LNCaP clone FGC (cell line): ENCODE results near the gene IL21R.

ENCODE experiments used
- DNase-seq: peaks from one replicate; pipeline ENCODE4 v3.0.0-alpha.2; 2011; ENCODE audit warnings: low read depth
- H3K4me3 ChIP-seq: 2 replicates; pipeline ENCODE4 v1.5.1; 2011; ENCODE audit warnings: mild to moderate bottlenecking, low read depth, low read length, control low read depth
- TF ChIP-seq, protein P1 (sequence below): IDR thresholded peaks from 2 replicates; pipeline ENCODE4 v1.5.1; 2012; ENCODE audit warnings: mild to moderate bottlenecking; ENCODE audit not compliant: control insufficient read depth, insufficient read depth; ENCODE audit errors: extremely low read depth

IL21R gene

DNA sequence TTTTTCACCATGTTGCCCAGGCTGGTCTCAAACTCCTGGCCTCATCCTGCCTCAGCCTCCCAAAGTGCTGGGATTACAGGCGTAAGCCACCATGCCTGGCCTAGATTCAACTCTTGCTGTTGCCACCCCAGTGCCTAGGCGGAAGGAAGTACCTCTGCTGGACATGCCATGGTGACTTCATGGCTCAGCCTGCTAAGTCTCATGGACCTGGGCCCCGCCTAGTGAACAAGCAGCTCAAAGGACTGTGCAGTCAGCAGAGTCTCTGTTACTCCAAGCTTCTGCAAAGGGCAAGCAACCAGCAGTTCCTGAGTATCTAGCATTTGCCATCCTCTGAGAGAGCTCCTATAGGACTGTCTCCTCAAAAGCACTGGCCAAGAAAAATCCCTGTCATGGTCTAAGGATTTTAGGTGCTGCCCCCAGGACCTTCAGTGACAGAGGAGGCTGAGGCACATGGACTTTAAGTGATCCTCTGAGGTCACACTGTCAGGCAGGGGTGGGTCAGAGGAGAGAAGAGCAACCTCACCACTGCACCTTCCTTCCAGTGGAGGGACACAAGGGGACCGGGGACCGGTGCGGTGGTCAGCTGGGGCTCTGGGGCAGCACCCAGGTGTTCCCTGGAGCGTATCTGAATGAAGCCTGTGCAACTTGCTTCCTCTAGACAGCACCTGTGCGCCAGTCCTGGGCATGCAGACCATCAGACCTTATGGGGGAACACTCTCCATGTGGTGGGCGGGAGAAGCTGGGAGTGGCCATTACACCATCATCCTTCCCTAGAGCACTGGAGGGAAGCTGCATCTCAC lies 71.3 kb downstream of the IL21R start:
- no peak overlapping the region for H3K4me3 ChIP-seq
- TF ChIP-seq, protein P1, sequence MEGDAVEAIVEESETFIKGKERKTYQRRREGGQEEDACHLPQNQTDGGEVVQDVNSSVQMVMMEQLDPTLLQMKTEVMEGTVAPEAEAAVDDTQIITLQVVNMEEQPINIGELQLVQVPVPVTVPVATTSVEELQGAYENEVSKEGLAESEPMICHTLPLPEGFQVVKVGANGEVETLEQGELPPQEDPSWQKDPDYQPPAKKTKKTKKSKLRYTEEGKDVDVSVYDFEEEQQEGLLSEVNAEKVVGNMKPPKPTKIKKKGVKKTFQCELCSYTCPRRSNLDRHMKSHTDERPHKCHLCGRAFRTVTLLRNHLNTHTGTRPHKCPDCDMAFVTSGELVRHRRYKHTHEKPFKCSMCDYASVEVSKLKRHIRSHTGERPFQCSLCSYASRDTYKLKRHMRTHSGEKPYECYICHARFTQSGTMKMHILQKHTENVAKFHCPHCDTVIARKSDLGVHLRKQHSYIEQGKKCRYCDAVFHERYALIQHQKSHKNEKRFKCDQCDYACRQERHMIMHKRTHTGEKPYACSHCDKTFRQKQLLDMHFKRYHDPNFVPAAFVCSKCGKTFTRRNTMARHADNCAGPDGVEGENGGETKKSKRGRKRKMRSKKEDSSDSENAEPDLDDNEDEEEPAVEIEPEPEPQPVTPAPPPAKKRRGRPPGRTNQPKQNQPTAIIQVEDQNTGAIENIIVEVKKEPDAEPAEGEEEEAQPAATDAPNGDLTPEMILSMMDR, result no peak
- DNase-seq, result no peak

DNA sequence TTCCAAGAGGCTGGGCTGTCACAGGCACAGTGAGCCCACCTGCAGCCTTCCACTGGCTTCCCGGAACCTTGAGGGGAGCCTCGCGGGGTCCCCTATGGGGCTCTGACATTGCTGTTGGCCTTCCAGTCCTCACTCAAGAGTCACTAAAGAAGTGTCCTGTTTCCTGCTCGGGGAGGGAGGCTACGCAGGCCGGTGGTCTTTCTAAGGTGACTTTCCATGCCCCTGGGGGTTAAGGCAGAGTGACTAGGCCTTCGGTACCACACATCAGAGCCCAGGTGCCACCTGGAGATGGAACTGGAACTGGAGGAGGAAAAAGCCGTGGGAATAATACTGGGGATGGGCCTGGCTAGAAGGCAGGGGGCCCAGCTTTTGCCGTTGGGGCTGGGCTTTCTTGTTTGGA lies 72.1 kb downstream of the IL21R start:
- TF ChIP-seq, protein P1, result no peak
- no peak overlapping the region for H3K4me3 ChIP-seq
- no peak for DNase-seq

DNA sequence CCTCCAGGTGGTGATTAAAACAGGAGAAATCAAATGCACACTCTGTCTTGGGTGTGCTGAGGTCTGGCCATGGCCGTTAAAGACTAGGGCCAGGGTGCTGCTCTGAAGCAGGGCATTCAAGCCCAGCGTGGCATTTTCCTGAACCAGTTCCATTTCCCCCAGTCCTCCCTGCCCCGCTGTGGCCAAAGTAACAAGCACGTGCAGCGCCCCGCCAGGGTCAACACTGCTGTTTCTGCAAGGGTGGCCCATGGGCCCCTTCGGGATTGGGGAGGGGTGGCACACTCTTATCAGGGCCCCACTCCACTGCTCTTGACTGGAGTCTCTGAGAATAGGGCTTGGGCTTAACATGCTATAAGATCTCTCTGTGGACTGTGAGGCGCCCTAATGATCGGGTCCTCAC lies 72.9 kb downstream of the IL21R start:
- no peak overlapping the region for H3K4me3 ChIP-seq
- DNase-seq, result no peak
- TF ChIP-seq, protein P1, result no peak

DNA sequence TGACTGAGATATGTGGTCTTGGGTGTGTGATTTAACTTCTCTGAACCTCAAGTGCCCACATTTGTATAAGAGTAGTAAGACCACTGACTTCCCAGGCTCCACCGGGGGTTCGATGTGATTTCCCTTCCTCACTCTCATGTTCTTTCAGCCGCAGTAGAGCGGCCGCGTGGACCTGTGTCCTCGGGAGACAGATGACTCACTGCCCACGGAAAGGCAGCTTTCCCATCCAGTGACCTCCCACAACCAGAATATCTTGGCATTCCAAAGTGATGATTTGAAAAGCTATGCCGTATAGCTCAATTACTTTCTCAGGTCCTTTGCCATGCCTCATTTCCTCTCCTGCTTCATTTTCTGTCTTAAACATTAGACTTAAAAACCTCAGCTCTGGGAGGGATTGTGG lies 73.6 kb downstream of the IL21R start:
- H3K4me3 ChIP-seq, result no peak overlapping the region
- DNase-seq, result no peak
- TF ChIP-seq, protein P1, result no peak

DNA sequence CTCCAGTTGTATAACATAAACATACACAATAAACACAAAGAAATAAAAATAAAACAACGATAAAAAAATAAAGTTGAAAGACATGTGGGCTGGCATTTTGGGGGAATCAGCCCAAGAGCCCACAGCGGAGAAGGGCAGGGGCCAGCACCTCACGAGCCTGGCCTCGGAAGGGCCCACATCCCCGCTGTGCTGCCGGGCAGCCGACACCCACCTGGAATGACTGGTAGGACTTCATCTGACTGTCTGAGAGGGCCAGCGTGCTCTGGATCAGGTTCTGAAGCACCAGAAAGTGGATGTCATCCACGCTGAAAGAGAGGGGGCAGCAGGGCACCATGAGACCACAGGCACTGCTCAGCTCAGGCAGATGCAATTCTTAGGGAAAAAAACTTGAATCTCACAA lies 74.3 kb downstream of the IL21R start:
- TF ChIP-seq, protein P1, result no peak
- H3K4me3 ChIP-seq, result no peak overlapping the region
- DNase-seq, result no peak

DNA sequence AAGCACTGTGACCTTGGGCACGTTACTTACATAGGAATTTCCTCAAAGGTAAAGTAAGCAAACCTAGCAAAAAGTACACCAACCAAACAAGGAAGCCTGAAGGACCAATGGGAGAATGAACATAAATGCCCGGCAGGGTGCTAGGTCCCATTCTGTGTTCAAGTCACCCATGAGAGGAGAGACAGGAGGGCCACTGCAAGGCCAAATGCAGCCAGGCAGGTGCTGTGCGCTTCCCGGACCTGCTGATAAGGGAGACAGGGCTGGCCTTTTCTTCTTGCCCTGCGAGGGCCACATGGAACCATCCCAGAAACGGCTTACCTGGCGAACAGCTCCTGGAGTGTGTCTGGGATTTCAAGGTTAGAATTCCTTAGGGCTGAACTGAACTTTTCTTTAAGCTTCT lies 78.8 kb downstream of the IL21R start:
- TF ChIP-seq, protein P1, result no peak
- H3K4me3 ChIP-seq, result no peak overlapping the region
- no peak for DNase-seq
